H1 (cell line): Measurements from ENCODE around the gene SCRN1. TPM values are rescaled to one million over a fixed set of nuclear protein-coding genes. Genes with fewer than 3 reads are reported as not detected.
A peak's percentile ranks its signal among the peaks of the same experiment; 100 is the strongest.

Experiments
- BACH1 ChIP-seq: IDR thresholded peaks from 2 replicates; pipeline ENCODE4 v1.6.1; 2012; ENCODE audit warnings: low read length, improper control_type of control experiment
- EZH2 ChIP-seq: fragments of 200-600 bp; sonication (generic); IDR thresholded peaks from 2 replicates; pipeline ENCODE4 v1.7.1; 2012; ENCODE audit warnings: low read depth, mild to moderate bottlenecking, moderate library complexity, low read length, inconsistent platforms; ENCODE audit not compliant: severe bottlenecking
- KDM1A ChIP-seq: fragments of 200-600, 300-600 bp; sonication (generic); IDR thresholded peaks from 2 replicates; pipeline ENCODE4 v1.7.1; 2016; ENCODE audit warnings: mild to moderate bottlenecking, low read length, borderline replicate concordance
- MAX ChIP-seq: IDR thresholded peaks from 2 replicates; pipeline ENCODE4 v1.6.1; 2012; ENCODE audit warnings: inconsistent platforms
- PHF8 ChIP-seq: fragments of 200-600 bp; sonication (generic); conservative IDR thresholded peaks from 2 replicates; pipeline ENCODE4 v1.7.1; 2012; ENCODE audit warnings: low read depth, mild to moderate bottlenecking, inconsistent platforms, low read length, moderate library complexity
- RXRA ChIP-seq: IDR thresholded peaks from 2 replicates; pipeline ENCODE4 v1.6.1; 2011; ENCODE audit warnings: low read depth, mild to moderate bottlenecking, low read length, moderate library complexity; ENCODE audit not compliant: insufficient read depth
- SP1 ChIP-seq: IDR thresholded peaks from 2 replicates; pipeline ENCODE4 v1.6.1; 2011; ENCODE audit warnings: low read depth, low read length
- TAF1 ChIP-seq: IDR thresholded peaks from 2 replicates; pipeline ENCODE4 v1.6.1; 2011; ENCODE audit warnings: mild to moderate bottlenecking, low read depth, low read length
- YY1 ChIP-seq: IDR thresholded peaks from 2 replicates; pipeline ENCODE4 v1.6.1; 2011; ENCODE audit warnings: low read depth, mild to moderate bottlenecking, low read length
- polyA plus RNA-seq, 7 experiments: library from polyadenylated mRNA; depleted of rRNA in 3 of 7; stranded (reverse) in 5 of 7; unstranded in 2 of 7; fragments of >200 nt in 5 of 7; fragments of 200-250 nt in 2 of 7; gene quantifications; 1 replicate in 5 of 7; 2 replicates in 1 of 7; 4 replicates in 1 of 7; pipeline versions ENCODE4 v1.2.1 to v1.2.3, GENCODE V29; 2011 to 2013; ENCODE audit warnings: missing spikeins in 2 of 7, mixed read lengths in 2 of 7
- total RNA-seq: library from RNA; stranded (reverse); fragmentation: NEBNext Ultra II Directional; extraction: Animal tissue kit (Norgen Biotek cat#: 25700); gene quantifications from 2 replicates; pipeline ENCODE4 v1.2.1, GENCODE V29; 2021

Gene SCRN1
- total and polyA plus RNA-seq, 2 of the 8 experiments (the other 6 are each of a cell fraction or from before 2014, with no cell fraction given), result 36.0 to 75.8 TPM

GRCh38 chr7:29988424-29989256 is 961 bp downstream of the SCRN1 start (continued):
- TF ChIP-seq PHF8 (no peak), EZH2 (no peak), TAF1 (peak; percentile 44; the same call in 1 of the 2 replicates), MAX (no peak; the same call in none of the 2 replicates), BACH1 (no peak), YY1 (peak; percentile 92), RXRA (no peak), KDM1A (no peak), SP1 (no peak)
